Progenitor cell of endocrine pancreas (in vitro differentiated cells): ENCODE results near the gene UBASH3B. TPM values are rescaled to one million over a fixed set of nuclear protein-coding genes. Genes with fewer than 3 reads are reported as not detected.

Source experiments
- DNase-seq: peaks from one replicate; pipeline ENCODE4 v3.0.0; 2021; ENCODE audit warnings: low spot score; ENCODE audit not compliant: unreplicated experiment
- H3K27ac Mint-ChIP-seq: 2 replicates; pipeline ENCODE4 v1.8.0; 2021; ENCODE audit warnings: mild to moderate bottlenecking, moderate library complexity, mixed read lengths
- H3K27me3 Mint-ChIP-seq: 2 replicates; pipeline ENCODE4 v1.8.0; 2021; ENCODE audit warnings: mixed read lengths
- H3K36me3 Mint-ChIP-seq: 2 replicates; pipeline ENCODE4 v1.8.0; 2022; ENCODE audit warnings: mixed read lengths; ENCODE audit not compliant: insufficient read depth
- H3K4me1 Mint-ChIP-seq: 2 replicates; pipeline ENCODE4 v1.8.0; 2021; ENCODE audit warnings: low read depth, mixed read lengths
- H3K4me3 Mint-ChIP-seq: 2 replicates; pipeline ENCODE4 v1.8.0; 2021; ENCODE audit warnings: low read depth, mild to moderate bottlenecking, moderate library complexity, mixed read lengths
- H3K9me3 Mint-ChIP-seq: 2 replicates; pipeline ENCODE4 v1.8.0; 2021; ENCODE audit warnings: low read depth, mixed read lengths
- CTCF ChIP-seq: fragments of 200-600 bp; sonication (generic); IDR thresholded peaks from one replicate; pipeline ENCODE4 v1.5.0; 2021; ENCODE audit warnings: antibody characterized with exemption, mild to moderate bottlenecking; ENCODE audit not compliant: unreplicated experiment
- total RNA-seq: library from RNA; stranded (reverse); gene quantifications from 2 replicates; pipeline ENCODE4 v1.2.1, GENCODE V29; 2021

UBASH3B gene
- total RNA-seq, 1 donor from 2014 or later: 2.4 TPM

- DNase-seq: no peak
- Mint-ChIP-seq H3K27ac (no peak overlapping the region), H3K9me3 (no peaks in the 10 kb centered on the region), H3K36me3 (no peaks in the 10 kb centered on the region), H3K4me3 (no peak overlapping the region), H3K4me1 (peaks cover 4% of the 10 kb centered on the region), H3K27me3 (peaks cover 19% of the 10 kb centered on the region)
- no peak for TF ChIP-seq CTCF
These were observed 196.7 kb downstream of the UBASH3B start for GRCh38 chr11:122852074-122852795.

GRCh38 chr11:122852796-122853160, 197.3 kb downstream of the UBASH3B start:
- peaks cover 18% of the 10 kb centered on the region for H3K27me3 Mint-ChIP-seq

GRCh38 chr11:122853261-122853660, 197.7 kb downstream of the UBASH3B start:
- H3K4me3 Mint-ChIP-seq: no peak overlapping the region
- no peak for DNase-seq
- H3K27me3 Mint-ChIP-seq: peaks cover 18% of the 10 kb centered on the region
- no peaks in the 10 kb centered on the region for H3K9me3 Mint-ChIP-seq
- no peak overlapping the region for H3K27ac Mint-ChIP-seq
- H3K36me3 Mint-ChIP-seq: no peaks in the 10 kb centered on the region
- no peak for TF ChIP-seq CTCF
- peaks cover 4% of the 10 kb centered on the region for H3K4me1 Mint-ChIP-seq

More at GRCh38 chr11:122852796-122853160, 197.3 kb downstream of the UBASH3B start:
- Mint-ChIP-seq H3K36me3 (no peaks in the 10 kb centered on the region), H3K9me3 (no peaks in the 10 kb centered on the region), H3K27ac (peak overlapping the region; percentile 46), H3K4me1 (peaks cover 4% of the 10 kb centered on the region), H3K4me3 (no peak overlapping the region)
- DNase-seq: no peak
- TF ChIP-seq CTCF: no peak

- Mint-ChIP-seq H3K4me1 (peaks cover 4% of the 10 kb centered on the region), H3K4me3 (no peak overlapping the region), H3K27ac (peak overlapping the region; percentile 42), H3K27me3 (peaks cover 18% of the 10 kb centered on the region), H3K36me3 (no peaks in the 10 kb centered on the region), H3K9me3 (no peaks in the 10 kb centered on the region)
- TF ChIP-seq CTCF: peak; percentile 84
- peak; percentile 25 for DNase-seq
These were observed 198.5 kb downstream of the UBASH3B start for GRCh38 chr11:122853971-122854446.

- H3K4me1 Mint-ChIP-seq: no peaks in the 10 kb centered on the region
- no peak overlapping the region for H3K4me3 Mint-ChIP-seq
- no peak for TF ChIP-seq CTCF
- no peaks in the 10 kb centered on the region for H3K9me3 Mint-ChIP-seq
- H3K36me3 Mint-ChIP-seq: no peaks in the 10 kb centered on the region
- H3K27me3 Mint-ChIP-seq: peaks cover 17% of the 10 kb centered on the region
- no peak for DNase-seq
- H3K27ac Mint-ChIP-seq: no peak overlapping the region
These were observed 206.1 kb downstream of the UBASH3B start for GRCh38 chr11:122861631-122862030.
